GM12878 (cell line): Measurements from ENCODE around the gene OPCML. TPM values are rescaled to one million over a fixed set of nuclear protein-coding genes. Genes with fewer than 3 reads are reported as not detected.

Experiments used
- ATAC-seq: fragments of 200-7000 bp; cut with Tn5 transposase; 3 replicates; pipeline ENCODE4 v1.9.1; 2020; ENCODE audit warnings: mild to moderate bottlenecking, moderate library complexity
- BruUV-seq: library from RNA; stranded (reverse); fragments of 400-500 nt; replicated peaks from 2 replicates; lab custom pipeline; 2021; lab: Mats Ljungman, UMichigan
- CTCF ChIA-PET: fragments of 300-600 bp; sonication (Branson Sonifier 250); formaldehyde crosslinking; extraction: SDS; loops from one replicate; lab custom pipeline; 2021; ENCODE audit warnings: inconsistent platforms; lab: Yijun Ruan, JAX
- POLR2A ChIA-PET: fragments of 350-600 bp; formaldehyde crosslinking; extraction: SDS; loops from one replicate; lab custom pipeline; 2021; ENCODE audit warnings: inconsistent platforms; lab: Charles Lee
- RAD21 ChIA-PET: fragments of 300-600 bp; sonication (Branson Sonifier 250); formaldehyde crosslinking; loops from one replicate; lab custom pipeline; 2023; ENCODE audit warnings: antibody characterized with exemption; ENCODE audit not compliant: unreplicated experiment; lab: Charles Lee
- SMC1A ChIA-PET: fragments of 300-600 bp; sonication (Branson Sonifier 250); formaldehyde crosslinking; loops from one replicate; lab custom pipeline; 2023; ENCODE audit not compliant: unreplicated experiment, uncharacterized antibody; lab: Charles Lee
- DNase-seq: peaks from one replicate; pipeline ENCODE4 v3.0.0-alpha.2; 2011; ENCODE audit warnings: low read depth, low spot score
- FAIRE-seq: peaks from 3 replicates; lab custom pipeline; 2011; peaks lifted over from hg19 to GRCh38; lab: Jason Lieb, UNC
- H2AFZ ChIP-seq: 2 replicates; pipeline ENCODE4 v1.6.0; 2011; ENCODE audit warnings: low read depth, low read length, control low read depth; ENCODE audit not compliant: control insufficient read depth
- H3K27ac ChIP-seq: 2 replicates; pipeline ENCODE4 v1.5.1; 2011; ENCODE audit warnings: control low read depth; ENCODE audit not compliant: control insufficient read depth, insufficient read depth
- H3K27me3 ChIP-seq, 2 experiments: replicated peaks in 1 of 2; 2 replicates each; pipeline versions ENCODE4 v1.6.0 to v1.6.1; 2011; ENCODE audit warnings: low read length in 1 of 2; ENCODE audit not compliant: control insufficient read depth in 2 of 2, insufficient read depth in 2 of 2
- H3K36me3 ChIP-seq, 2 experiments: 2 replicates each; pipeline ENCODE4 v1.5.1; 2011; ENCODE audit warnings: low read length in 1 of 2; ENCODE audit not compliant: control insufficient read depth in 2 of 2, insufficient read depth in 2 of 2
- H3K4me1 ChIP-seq: 2 replicates; pipeline ENCODE4 v1.6.1; 2011; ENCODE audit warnings: mild to moderate bottlenecking, low read length, moderate library complexity, mixed read lengths; ENCODE audit not compliant: control insufficient read depth, insufficient read depth
- H3K4me2 ChIP-seq: 2 replicates; pipeline ENCODE4 v1.6.0; 2011; ENCODE audit warnings: control low read depth; ENCODE audit not compliant: control insufficient read depth, insufficient read depth
- H3K4me3 ChIP-seq: fragments of 200-600 bp; sonication (generic); 2 replicates; pipeline ENCODE4 v1.5.1; 2016
- H3K79me2 ChIP-seq: 2 replicates; pipeline ENCODE4 v1.6.0; 2011; ENCODE audit warnings: low read length; ENCODE audit not compliant: control insufficient read depth, insufficient read depth
- H3K9ac ChIP-seq: 2 replicates; pipeline ENCODE4 v1.8.0; 2011; ENCODE audit warnings: low read length, control low read depth, mixed read lengths; ENCODE audit not compliant: control insufficient read depth, insufficient read depth
- H3K9me3 ChIP-seq: replicated peaks from 3 replicates; pipeline ENCODE4 v1.5.1; 2011; ENCODE audit warnings: mild to moderate bottlenecking, low read length; ENCODE audit not compliant: control insufficient read depth, insufficient read depth
- H4K20me1 ChIP-seq: 2 replicates; pipeline ENCODE4 v1.6.0; 2011; ENCODE audit not compliant: control insufficient read depth, insufficient read depth
- BACH1 ChIP-seq: fragments of 450-650 bp; IDR thresholded peaks from 2 replicates; pipeline ENCODE4 v1.6.1; 2017; ENCODE audit warnings: mild to moderate bottlenecking, borderline replicate concordance
- FOXM1 ChIP-seq: IDR thresholded peaks from 2 replicates; pipeline ENCODE4 v1.6.1; 2012; ENCODE audit warnings: low read depth, mild to moderate bottlenecking, inconsistent platforms, low read length, moderate library complexity
- RCOR1 ChIP-seq: conservative IDR thresholded peaks from 2 replicates; pipeline ENCODE4 v1.6.1; 2012; ENCODE audit warnings: low read depth, low read length, improper control_type of control experiment
- SMC3 ChIP-seq: IDR thresholded peaks from 2 replicates; pipeline ENCODE4 v1.6.1; 2011; ENCODE audit warnings: low read length, improper control_type of control experiment, borderline replicate concordance
- ZNF622 ChIP-seq: fragments of 450-650 bp; IDR thresholded peaks from 2 replicates; pipeline ENCODE4 v1.6.1; 2017; ENCODE audit warnings: mild to moderate bottlenecking, inconsistent platforms
- WGBS: methylation state at CpG from one replicate; pipeline ENCODE4 v1.1.6; 2016; ENCODE audit warnings: low lambda C conversion rate; ENCODE audit not compliant: insufficient replicate concordance, insufficient coverage; ENCODE audit errors: missing lambda C conversion rate; 5-methylcytosine and 5-hydroxymethylcytosine counted together
- in situ Hi-C: fragments of 300-500 bp; cut with MboI; formaldehyde crosslinking; loops from 9 replicates; pipeline ENCODE4 v1.14.3; 2018; ENCODE audit warnings: mixed read lengths
- intact Hi-C: fragments of 100-400 bp; cut with micrococcal nuclease; formaldehyde crosslinking; loops from one replicate; pipeline ENCODE4 v1.14.2; 2022; ENCODE audit not compliant: unreplicated experiment
- polyA plus RNA-seq, 11 experiments: library from polyadenylated mRNA; depleted of rRNA in 4 of 11; unstranded in 6 of 11; stranded (reverse) in 5 of 11; fragments of >200 nt; fragmentation: Nextera tagmentation in 4 of 11; fragmentation: Illumina TruSeq in 1 of 11; extraction: Ambion mirVana in 4 of 11; extraction: Trizol in 1 of 11; gene quantifications; 1 replicate in 1 of 11; 2 replicates in 10 of 11; pipeline versions ENCODE4 v1.2.1 to v1.2.3, GENCODE V29; 2011 to 2016; ENCODE audit warnings: inconsistent platforms in 2 of 11, missing spikeins in 2 of 11, low read depth in 1 of 11
- total RNA-seq, 4 experiments: library from RNA; depleted of rRNA in 3 of 4; stranded (reverse); fragments of >200 nt in 3 of 4; fragmentation: Illumina TruSeq in 1 of 4; extraction: Trizol in 1 of 4; gene quantifications; 2 replicates each; pipeline versions ENCODE4 v1.2.1 to v1.2.3, GENCODE V29; 2013 to 2021

Gene OPCML
- total and polyA plus RNA-seq, 10 of the 15 experiments (the other 5 are each of a cell fraction or from before 2014, with no cell fraction given): 0.84 TPM; not detected in 9

DNA sequence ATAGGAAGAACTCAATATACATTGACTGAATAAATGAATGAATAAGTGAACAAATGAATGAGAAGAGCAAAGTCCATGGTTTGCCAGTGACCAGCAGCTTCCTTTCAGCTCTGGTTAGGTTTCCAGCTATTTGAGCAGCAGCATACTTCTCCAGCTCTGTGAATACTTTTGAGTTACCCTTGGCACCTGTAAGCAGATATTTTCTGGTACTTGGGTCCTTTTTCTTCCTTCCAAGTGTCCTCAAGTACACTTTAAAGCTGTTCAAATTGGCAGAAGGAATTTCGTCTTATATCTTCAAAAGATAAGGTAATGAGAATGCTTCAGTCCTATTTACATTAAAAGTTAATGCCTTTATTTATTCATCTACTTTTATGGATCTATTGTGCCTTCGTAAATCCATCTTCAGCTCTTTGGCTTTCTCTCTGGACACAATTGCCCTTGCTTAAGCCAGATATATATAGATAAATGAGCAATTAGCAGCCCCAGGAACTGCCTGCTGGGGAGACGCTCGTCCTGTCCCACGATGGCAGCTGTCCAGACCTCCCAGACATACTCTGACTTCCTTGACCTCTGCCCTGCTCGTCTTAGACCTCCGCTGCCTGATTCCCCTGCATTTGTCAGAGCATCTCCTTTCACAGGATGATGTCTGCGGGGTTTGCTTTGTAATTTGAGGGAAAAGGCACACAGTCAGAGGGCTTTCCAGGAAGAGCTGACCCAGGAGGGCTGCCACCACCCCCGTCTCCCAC is 926.3 kb downstream of the OPCML start:
- Histone ChIP-seq H2AFZ (no peak overlapping the region), H3K9me3 (no peaks in the 10 kb centered on the region), H3K27me3 (no peaks in the 10 kb centered on the region), H3K36me3 (no peaks in the 10 kb centered on the region), H3K9ac (no peak overlapping the region), H3K27ac (no peak overlapping the region), H3K79me2 (no peaks in the 10 kb centered on the region), H3K4me2 (no peak overlapping the region), H4K20me1 (no peaks in the 10 kb centered on the region)
- no peak for FAIRE-seq
- ChIA-PET POLR2A (no interaction called here), RAD21 (no interaction called here), SMC1A (interaction anchor here (0.6 kb wide), 1 partner anchor 310 kb away, joined by 3 read pairs; no protein-coding TSS in a partner anchor)
- no TSS peak for BruUV-seq
- ATAC-seq: no peak
- WGBS: 11% methylated on average over 9 of the region's 9 CpGs
- intact Hi-C loops: no loop called here
- TF ChIP-seq ZNF622 (no peak), SMC3 (no peak), FOXM1 (no peak), BACH1 (no peak)
- TF ChIP-seq, all 136 proteins: peak for 0
- H3K4me3 ChIP-seq: no peak overlapping the region
- no peaks in the 10 kb centered on the region for H3K4me1 ChIP-seq
- CTCF ChIA-PET: interaction anchor here (0.6 kb wide), 1 partner anchor 907 kb away, joined by 3 read pairs; no protein-coding TSS in a partner anchor
- DNase-seq: no peak
- in situ Hi-C loops: no loop called here

GRCh38 chr11:132604431-132604830 is 927.9 kb downstream of the OPCML start:
- DNase-seq: no peak
- WGBS: 32% methylated on average over 2 of the region's 2 CpGs
- ChIA-PET CTCF (no interaction called here), SMC1A (no interaction called here), RAD21 (no interaction called here), POLR2A (no interaction called here)
- H3K36me3 ChIP-seq: no peaks in the 10 kb centered on the region
- H3K79me2 ChIP-seq: no peaks in the 10 kb centered on the region
- no peaks in the 10 kb centered on the region for H4K20me1 ChIP-seq
- no peak overlapping the region for H3K27ac ChIP-seq
- no peaks in the 10 kb centered on the region for H3K27me3 ChIP-seq
- intact Hi-C loops: no loop called here
- no peaks in the 10 kb centered on the region for H3K4me1 ChIP-seq
- TF ChIP-seq RCOR1: no peak
- no peak overlapping the region for H2AFZ ChIP-seq
- BruUV-seq: no TSS peak
- in situ Hi-C loops: no loop called here
- no peak overlapping the region for H3K4me3 ChIP-seq
- FAIRE-seq: no peak
- no peaks in the 10 kb centered on the region for H3K9me3 ChIP-seq
- H3K4me2 ChIP-seq: no peak overlapping the region
- no peak overlapping the region for H3K9ac ChIP-seq
- no peak for ATAC-seq
